B cell (primary cell): Measurements from ENCODE around the gene IQCM. TPM values are rescaled to one million over a fixed set of nuclear protein-coding genes. Genes with fewer than 3 reads are reported as not detected.
"Not testable (repeated sequence)": the region's sequence is repeated elsewhere in the genome, so short reads cannot be mapped to it uniquely, and the experiment has no call there.

ENCODE experiments used
- ATAC-seq: fragments of 200-7000 bp; cut with Tn5 transposase; one replicate; pipeline ENCODE4 v1.10.0; 2021; ENCODE audit warnings: low read depth, mild to moderate bottlenecking, moderate number of reproducible peaks, moderate library complexity
- CTCF ChIA-PET: fragments of 350-600 bp; sonication (Branson Sonifier 250); formaldehyde crosslinking; loops from one replicate; lab custom pipeline; 2021; ENCODE audit warnings: antibody characterized with exemption, inconsistent platforms; lab: Charles Lee
- POLR2A ChIA-PET: fragments of 350-600 bp; sonication (Branson Sonifier 250); formaldehyde crosslinking; loops from one replicate; lab custom pipeline; 2021; ENCODE audit warnings: antibody characterized with exemption; lab: Charles Lee
- DNase-seq: peaks from one replicate; pipeline ENCODE4 v3.0.0; 2013
- H2AFZ ChIP-seq: 2 replicates; pipeline ENCODE4 v1.6.1; 2012; ENCODE audit warnings: mild to moderate bottlenecking, low read depth, low read length; ENCODE audit not compliant: insufficient read depth, poor library complexity, severe bottlenecking
- H3K27ac ChIP-seq, 2 donors: 1 replicate in 1 of 2; 2 replicates in 1 of 2; pipeline ENCODE4 v1.5.1; 2012 to 2013; ENCODE audit warnings: low read length in 2 of 2, mild to moderate bottlenecking in 2 of 2, moderate library complexity in 1 of 2
- H3K27me3 ChIP-seq, 4 experiments: fragments of 200-600 bp in 1 of 4; sonication (generic) in 1 of 4; replicated peaks in 1 of 4; 1 replicate in 2 of 4; 2 replicates in 2 of 4; pipeline versions ENCODE4 v1.6.1 to v1.7.0; 2013 to 2016; ENCODE audit warnings: low read length in 3 of 4, mild to moderate bottlenecking in 2 of 4, mixed read lengths in 1 of 4, moderate library complexity in 1 of 4; ENCODE audit not compliant: insufficient read depth in 4 of 4, control insufficient read depth in 3 of 4; ENCODE audit errors: control extremely low read depth in 1 of 4
- H3K36me3 ChIP-seq, 2 experiments: replicated peaks in 1 of 2; 1 replicate in 1 of 2; 2 replicates in 1 of 2; pipeline versions ENCODE4 v1.6.1 to v1.7.1; 2013; ENCODE audit warnings: low read length in 1 of 2; ENCODE audit not compliant: insufficient read depth in 2 of 2, control insufficient read depth in 1 of 2; ENCODE audit errors: control extremely low read depth in 1 of 2, extremely low read depth in 1 of 2
- H3K4me1 ChIP-seq, 2 donors: fragments of 200-600 bp in 1 of 2; sonication (generic) in 1 of 2; 1 replicate in 1 of 2; 2 replicates in 1 of 2; pipeline versions ENCODE4 v1.5.1 to v1.6.1; 2013 to 2017; ENCODE audit warnings: low read length in 2 of 2; ENCODE audit not compliant: control insufficient read depth in 2 of 2, insufficient read depth in 2 of 2
- H3K4me2 ChIP-seq: replicated peaks from 2 replicates; pipeline ENCODE3; 2012; ENCODE audit warnings: mild to moderate bottlenecking, low read depth, low read length; ENCODE audit not compliant: poor library complexity, severe bottlenecking
- H3K4me3 ChIP-seq, 5 experiments: fragments of 200-600 bp in 1 of 5; sonication (generic) in 1 of 5; 1 replicate in 3 of 5; 2 replicates in 2 of 5; pipeline versions ENCODE4 v1.5.1 to v1.7.0; 2011 to 2016; ENCODE audit warnings: low read length in 4 of 5, mild to moderate bottlenecking in 4 of 5, low read depth in 2 of 5, control low read depth in 1 of 5, moderate library complexity in 1 of 5; ENCODE audit not compliant: insufficient read depth in 1 of 5; ENCODE audit errors: control extremely low read depth in 1 of 5, extremely low read depth in 1 of 5
- H3K79me2 ChIP-seq: fragments of 200-600 bp; sonication (generic); one replicate; pipeline ENCODE4 v1.6.0; 2016; ENCODE audit warnings: low read length; ENCODE audit not compliant: control insufficient read depth, insufficient read depth
- H3K9ac ChIP-seq: fragments of 200-600 bp; sonication (generic); 2 replicates; pipeline ENCODE4 v1.6.1; 2017; ENCODE audit warnings: mild to moderate bottlenecking, low read length, moderate library complexity
- H3K9me3 ChIP-seq, 3 donors: one replicate each; pipeline versions ENCODE4 v1.6.1 to v1.7.1; 2013; ENCODE audit warnings: low read length in 2 of 3; ENCODE audit not compliant: control insufficient read depth in 2 of 3, insufficient read depth in 1 of 3; ENCODE audit errors: control extremely low read depth in 1 of 3
- H4K20me1 ChIP-seq: 2 replicates; pipeline ENCODE4 v1.6.0; 2012; ENCODE audit warnings: mild to moderate bottlenecking, low read length; ENCODE audit not compliant: insufficient read depth, control insufficient read depth, poor library complexity, severe bottlenecking
- H3K27ac Mint-ChIP-seq: one replicate; pipeline ENCODE4 v1.8.0; 2021; ENCODE audit warnings: mixed read lengths
- H3K27me3 Mint-ChIP-seq: one replicate; pipeline ENCODE4 v1.8.0; 2021; ENCODE audit warnings: mixed read lengths
- H3K4me1 Mint-ChIP-seq: one replicate; pipeline ENCODE4 v1.8.0; 2021; ENCODE audit warnings: mixed read lengths
- H3K4me3 Mint-ChIP-seq: one replicate; pipeline ENCODE4 v1.8.0; 2021; ENCODE audit warnings: mixed read lengths
- H3K9me3 Mint-ChIP-seq: one replicate; pipeline ENCODE4 v1.8.0; 2022; ENCODE audit warnings: mixed read lengths; ENCODE audit not compliant: insufficient read depth
- EZH2 ChIP-seq: IDR thresholded peaks from 2 replicates; pipeline ENCODE4 v1.6.1; 2012; ENCODE audit warnings: borderline replicate concordance, low read depth, mild to moderate bottlenecking, moderate library complexity, low read length; ENCODE audit not compliant: insufficient read depth, poor library complexity, severe bottlenecking
- WGBS: methylation state at CpG from one replicate; pipeline ENCODE4 v1.1.5; 2013; ENCODE audit warnings: missing lambda C conversion rate; ENCODE audit not compliant: insufficient coverage; 5-methylcytosine and 5-hydroxymethylcytosine counted together
- intact Hi-C: fragments of 100-400 bp; cut with micrococcal nuclease; formaldehyde crosslinking; loops from one replicate; pipeline ENCODE4 v1.10.0; 2022
- polyA plus RNA-seq: library from polyadenylated mRNA; depleted of rRNA; stranded (reverse); fragments of >200 nt; gene quantifications from 2 replicates; pipeline ENCODE4 v1.2.3, GENCODE V29; 2012
- total RNA-seq, 2 donors: library from RNA; stranded (reverse); fragments of 120-200 nt in 1 of 2; gene quantifications; 1 replicate in 1 of 2; 2 replicates in 1 of 2; pipeline versions ENCODE4 v1.2.3 to v1.2.4, GENCODE V29; 2013 to 2022
- TF ChIP-seq, protein P1 (sequence below): fragments of 200-600 bp; IDR thresholded peaks from one replicate; pipeline ENCODE4 v1.8.0; 2022; ENCODE audit warnings: antibody characterized with exemption, mild to moderate bottlenecking

The IQCM gene
- total and polyA plus RNA-seq, 2 donors (not counting 1 experiment from before 2014, with no cell fraction given): not detected

- Histone ChIP-seq H3K4me3 (no peak overlapping the region), H4K20me1 (no peaks in the 10 kb centered on the region), H2AFZ (no peak overlapping the region), H3K4me1 (no peaks in the 10 kb centered on the region), H3K9ac (no peak overlapping the region), H3K9me3 (peaks cover 0 to 10% (median 0%) of the 10 kb centered on the region in 3 donors), H3K27me3 (no peaks in the 10 kb centered on the region), H3K79me2 (no peaks in the 10 kb centered on the region), H3K27ac (no peak overlapping the region), H3K36me3 (no peaks in the 10 kb centered on the region), H3K4me2 (no peak overlapping the region)
- ChIA-PET CTCF (no interaction called here), POLR2A (no interaction called here)
- TF ChIP-seq, protein P1, sequence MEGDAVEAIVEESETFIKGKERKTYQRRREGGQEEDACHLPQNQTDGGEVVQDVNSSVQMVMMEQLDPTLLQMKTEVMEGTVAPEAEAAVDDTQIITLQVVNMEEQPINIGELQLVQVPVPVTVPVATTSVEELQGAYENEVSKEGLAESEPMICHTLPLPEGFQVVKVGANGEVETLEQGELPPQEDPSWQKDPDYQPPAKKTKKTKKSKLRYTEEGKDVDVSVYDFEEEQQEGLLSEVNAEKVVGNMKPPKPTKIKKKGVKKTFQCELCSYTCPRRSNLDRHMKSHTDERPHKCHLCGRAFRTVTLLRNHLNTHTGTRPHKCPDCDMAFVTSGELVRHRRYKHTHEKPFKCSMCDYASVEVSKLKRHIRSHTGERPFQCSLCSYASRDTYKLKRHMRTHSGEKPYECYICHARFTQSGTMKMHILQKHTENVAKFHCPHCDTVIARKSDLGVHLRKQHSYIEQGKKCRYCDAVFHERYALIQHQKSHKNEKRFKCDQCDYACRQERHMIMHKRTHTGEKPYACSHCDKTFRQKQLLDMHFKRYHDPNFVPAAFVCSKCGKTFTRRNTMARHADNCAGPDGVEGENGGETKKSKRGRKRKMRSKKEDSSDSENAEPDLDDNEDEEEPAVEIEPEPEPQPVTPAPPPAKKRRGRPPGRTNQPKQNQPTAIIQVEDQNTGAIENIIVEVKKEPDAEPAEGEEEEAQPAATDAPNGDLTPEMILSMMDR: no peak
- no peak for TF ChIP-seq EZH2
- ATAC-seq (no peak), DNase-seq (no peak)
- Mint-ChIP-seq H3K4me3 (no peak overlapping the region), H3K4me1 (no peaks in the 10 kb centered on the region), H3K27me3 (no peaks in the 10 kb centered on the region), H3K9me3 (no peaks in the 10 kb centered on the region), H3K27ac (no peak overlapping the region)
- WGBS: 95% methylated on average over 2 of the region's 3 CpGs
- intact Hi-C loops: no loop called here
Measured at GRCh38 chr4:149344436-149344835, 471.2 kb downstream of the IQCM start.

DNA sequence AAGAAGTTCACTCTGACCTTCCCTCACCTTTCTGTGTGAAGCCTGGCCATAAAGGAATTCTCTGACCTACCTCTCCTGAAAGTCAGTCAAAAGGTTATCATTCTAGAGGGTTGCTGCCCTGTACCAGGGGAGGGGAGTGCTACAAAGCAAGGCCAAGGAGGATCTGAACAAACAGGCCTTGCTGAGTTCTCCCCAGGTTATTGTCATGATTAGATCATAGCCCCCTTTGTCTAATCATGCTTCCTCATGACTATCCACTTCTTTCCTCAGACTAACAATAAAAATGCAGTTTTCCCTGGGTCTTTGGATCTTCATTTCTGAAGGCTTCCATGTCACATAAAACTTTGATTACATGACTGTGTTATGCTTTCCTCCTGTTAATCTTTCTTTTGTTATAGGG is 472.0 kb downstream of the IQCM start:
- no peaks in the 10 kb centered on the region for H3K27me3 Mint-ChIP-seq
- no peak overlapping the region for H2AFZ ChIP-seq
- ChIA-PET POLR2A (no interaction called here), CTCF (no interaction called here)
- no peak for TF ChIP-seq EZH2
- TF ChIP-seq, protein P1: no peak
- H3K4me3 ChIP-seq: no peak overlapping the region
- no peaks in the 10 kb centered on the region for H4K20me1 ChIP-seq
- H3K27ac ChIP-seq: no peak overlapping the region
- peaks cover 0 to 10% (median 0%) of the 10 kb centered on the region in 3 donors for H3K9me3 ChIP-seq
- ATAC-seq: no peak
- H3K36me3 ChIP-seq: no peaks in the 10 kb centered on the region
- H3K9me3 Mint-ChIP-seq: no peaks in the 10 kb centered on the region
- no peak overlapping the region for H3K4me2 ChIP-seq
- no peak overlapping the region for H3K27ac Mint-ChIP-seq
- no peak overlapping the region for H3K9ac ChIP-seq
- H3K27me3 ChIP-seq: no peaks in the 10 kb centered on the region
- no peaks in the 10 kb centered on the region for H3K4me1 ChIP-seq
- intact Hi-C loops: no loop called here
- no peaks in the 10 kb centered on the region for H3K4me1 Mint-ChIP-seq
- no peak for DNase-seq
- no peak overlapping the region for H3K4me3 Mint-ChIP-seq
- H3K79me2 ChIP-seq: no peaks in the 10 kb centered on the region

- H3K9me3 Mint-ChIP-seq, H3K4me3 ChIP-seq, H4K20me1 ChIP-seq, CTCF ChIA-PET, H3K27ac ChIP-seq, ATAC-seq, intact Hi-C loops, H3K4me3 Mint-ChIP-seq, H3K27me3 ChIP-seq, H3K4me1 ChIP-seq, H3K4me2 ChIP-seq, H3K9ac ChIP-seq, DNase-seq, H3K4me1 Mint-ChIP-seq, H3K27me3 Mint-ChIP-seq, H3K36me3 ChIP-seq, H2AFZ ChIP-seq, H3K79me2 ChIP-seq, H3K27ac Mint-ChIP-seq, POLR2A ChIA-PET: not testable (repeated sequence)
- WGBS: 89% methylated on average over 4 of the region's 5 CpGs
- peaks cover 0 to 10% (median 0%) of the 10 kb centered on the region in 3 donors for H3K9me3 ChIP-seq
Measured at GRCh38 chr4:149341117-149341516, 474.5 kb downstream of the IQCM start.
